Prostate gland (tissue), 2 donors: ENCODE data around the gene RPL18.

Experiments used
- CTCF ChIP-seq, 4 experiments: fragments of 200-600 bp in 2 of 4; fragments of 450-650 bp in 2 of 4; sonication (generic) in 2 of 4; IDR thresholded peaks; 1 replicate in 3 of 4; 2 replicates in 1 of 4; pipeline ENCODE4 v1.5.1; 2016 to 2019; ENCODE audit warnings: antibody characterized with exemption in 4 of 4, mild to moderate bottlenecking in 2 of 4, moderate library complexity in 2 of 4
- POLR2AphosphoS5 ChIP-seq: sonication (generic); formaldehyde crosslinking; IDR thresholded peaks from one replicate; pipeline ENCODE4 v1.6.1; 2017; ENCODE audit warnings: antibody characterized with exemption

- TF ChIP-seq CTCF (IDR thresholded peaks at IDR 0.05): no peak
- no peak for TF ChIP-seq POLR2AphosphoS5
Measured at GRCh38 chr19:48650974-48651682, 32.1 kb upstream of the RPL18 start.
